Measurements from ENCODE around the gene RSRC1.
A peak's percentile ranks its signal among the peaks of the same experiment; 100 is the strongest.

Gene RSRC1

DNA sequence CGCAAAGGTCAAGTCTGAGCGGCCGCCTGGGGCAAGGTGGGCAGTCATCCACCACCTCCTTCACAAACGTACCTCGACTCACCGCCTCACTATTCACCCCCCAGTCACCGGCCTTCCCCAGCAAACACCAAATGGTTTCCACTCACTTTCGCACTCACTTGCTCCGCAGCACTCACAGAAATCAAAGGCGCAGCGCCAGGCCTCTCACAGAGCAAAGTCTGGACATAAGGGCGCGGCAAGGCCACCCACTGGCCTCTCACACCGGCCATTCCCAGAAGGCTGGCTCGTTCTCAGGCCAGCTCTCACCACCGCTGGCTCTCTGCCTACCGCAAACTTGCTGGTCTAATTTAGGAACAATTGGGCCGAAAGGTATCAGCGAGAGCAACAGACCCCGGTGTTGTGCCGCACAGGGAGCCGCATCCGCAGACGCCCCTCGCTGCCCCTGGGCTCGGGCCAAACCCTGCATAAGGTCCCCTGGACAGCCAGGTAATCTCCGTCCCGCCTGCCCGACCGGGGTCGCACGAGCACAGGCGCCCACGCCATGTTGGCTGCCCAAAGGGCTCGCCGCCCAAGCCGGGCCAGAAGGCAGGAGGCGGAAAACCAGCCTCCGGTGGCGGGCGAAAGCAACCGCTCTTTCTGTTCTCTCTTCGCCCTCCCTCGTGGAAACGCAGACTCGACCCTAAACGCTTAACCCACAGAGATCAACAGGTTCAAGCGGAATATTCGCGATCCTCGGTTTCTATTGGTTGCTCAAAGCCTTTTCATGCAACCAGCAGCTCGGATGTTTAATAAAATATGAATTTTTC lies 6.6 kb upstream of the RSRC1 start:
- Histone ChIP-seq H3K4me1 (ENCODE audit: control insufficient read depth, low read depth, low read length) (peaks cover 2% of the 10 kb centered on the region), H3K79me2 (ENCODE audit: control insufficient read depth, insufficient read depth, low read length) (no peaks in the 10 kb centered on the region), H3K27ac (ENCODE audit: low read depth, low read length) (no peak overlapping the region), H3K27me3 (ENCODE audit: insufficient read depth, low read length, poor library complexity) (peaks cover 48% of the 10 kb centered on the region), H2BK15ac (replicated peaks; ENCODE audit: low read depth) (no peak overlapping the region), H3K9ac (ENCODE audit: low read length) (peak overlapping the region; percentile 45), H3K4me3 (ENCODE audit: low read length) (peak overlapping the region; percentile 40), H3K36me3 (ENCODE audit: control insufficient read depth, insufficient read depth, low read length) (no peaks in the 10 kb centered on the region), H3K4me2 (ENCODE audit: low read length) (peak overlapping the region; percentile 69), H2BK120ac (ENCODE audit: low read depth, low read length) (no peak overlapping the region), H3K56ac (ENCODE audit: low read length) (peak overlapping the region; percentile 76), H3K23ac (ENCODE audit: low read length) (no peak overlapping the region), H2AK5ac (ENCODE audit: low read length) (no peak overlapping the region), H4K5ac (ENCODE audit: low read length) (no peak overlapping the region), H2BK5ac (ENCODE audit: low read length) (no peak overlapping the region), H4K8ac (ENCODE audit: low read depth, low read length) (no peak overlapping the region), H3K4ac (ENCODE audit: low read depth, low read length) (no peak overlapping the region), H3K18ac (ENCODE audit: low read length) (no peak overlapping the region), H3K79me1 (ENCODE audit: low read length) (no peaks in the 10 kb centered on the region)
- peak; percentile 44 for DNase-seq
- WGBS (ENCODE audit: extremely low coverage, insufficient coverage, low lambda C conversion rate) = no CpG with 5 or more reads among the region's 52 CpGs

DNA sequence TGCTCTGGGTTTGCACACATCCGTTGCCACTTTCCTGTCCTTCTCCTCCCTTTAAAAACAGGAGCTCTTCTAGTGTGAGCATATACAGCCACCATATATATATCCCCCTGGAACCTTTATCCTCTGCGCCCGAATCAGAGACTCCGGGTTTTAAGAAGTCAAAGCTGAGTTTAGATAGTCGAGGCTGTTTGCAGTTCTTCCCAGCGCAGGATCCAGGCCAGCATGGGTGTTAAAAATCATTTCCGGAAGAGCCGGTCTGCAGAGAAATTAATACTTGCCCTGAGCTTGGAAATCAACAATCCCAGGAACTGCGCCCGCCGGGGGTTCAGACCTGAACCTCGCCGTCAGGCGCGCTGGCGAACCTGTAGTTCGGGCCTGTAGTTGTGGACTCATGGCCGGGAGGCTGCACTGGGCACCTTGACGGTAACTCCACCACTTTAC lies 6.0 kb upstream of the RSRC1 start:
- Histone ChIP-seq H3K4me3 (ENCODE audit: low read length) (no peak overlapping the region), H3K9ac (ENCODE audit: low read length) (peak overlapping the region; percentile 45)
- DNase-seq = peak; percentile 57

DNA sequence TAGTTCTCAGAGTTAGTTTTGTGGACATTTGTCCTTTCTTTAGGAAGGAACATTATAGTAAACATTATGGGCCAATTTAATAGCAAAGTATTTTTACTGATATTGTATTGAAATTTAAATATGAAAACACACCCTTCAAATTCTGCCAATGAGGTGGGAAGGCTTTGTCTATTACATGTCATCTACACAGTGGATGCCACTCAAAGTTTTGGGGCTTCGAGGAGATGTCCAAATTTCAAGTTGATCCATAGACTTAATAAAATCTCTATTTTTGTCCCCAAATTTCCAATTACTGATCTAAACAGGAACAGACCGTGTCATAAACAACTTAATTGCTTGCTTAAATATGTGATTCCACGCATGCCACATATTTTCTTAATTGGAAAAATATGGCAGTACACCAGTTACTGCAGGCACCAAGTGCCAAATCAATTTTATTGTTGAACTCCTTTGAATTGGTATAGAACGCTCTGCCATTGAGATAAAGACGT lies 5.4 kb upstream of the RSRC1 start:
- H3K4me3 ChIP-seq (ENCODE audit: low read length) = no peak overlapping the region
- H3K18ac ChIP-seq (ENCODE audit: low read length) = no peak overlapping the region
- no peak overlapping the region for H2BK15ac ChIP-seq (replicated peaks; ENCODE audit: low read depth)
- peaks cover 2% of the 10 kb centered on the region for H3K4me1 ChIP-seq (ENCODE audit: control insufficient read depth, low read depth, low read length)
- H3K27ac ChIP-seq (ENCODE audit: low read depth, low read length) = no peak overlapping the region
- no peak overlapping the region for H3K4me2 ChIP-seq (ENCODE audit: low read length)
- no peak overlapping the region for H2AK5ac ChIP-seq (ENCODE audit: low read length)
- H3K56ac ChIP-seq (ENCODE audit: low read length) = no peak overlapping the region
- no peak overlapping the region for H4K8ac ChIP-seq (ENCODE audit: low read depth, low read length)
- no peaks in the 10 kb centered on the region for H3K79me1 ChIP-seq (ENCODE audit: low read length)
- no peak for DNase-seq
- no peak overlapping the region for H2BK120ac ChIP-seq (ENCODE audit: low read depth, low read length)
- H3K23ac ChIP-seq (ENCODE audit: low read length) = no peak overlapping the region
- H3K36me3 ChIP-seq (ENCODE audit: control insufficient read depth, insufficient read depth, low read length) = no peaks in the 10 kb centered on the region
- no peak overlapping the region for H4K5ac ChIP-seq (ENCODE audit: low read length)
- no peak overlapping the region for H3K9ac ChIP-seq (ENCODE audit: low read length)
- no peak overlapping the region for H2BK5ac ChIP-seq (ENCODE audit: low read length)
- peaks cover 41% of the 10 kb centered on the region for H3K27me3 ChIP-seq (ENCODE audit: insufficient read depth, low read length, poor library complexity)
- WGBS (ENCODE audit: extremely low coverage, insufficient coverage, low lambda C conversion rate) = no CpG with 5 or more reads among the region's 5 CpGs
- no peak overlapping the region for H3K4ac ChIP-seq (ENCODE audit: low read depth, low read length)
- no peaks in the 10 kb centered on the region for H3K79me2 ChIP-seq (ENCODE audit: control insufficient read depth, insufficient read depth, low read length)

More for the DNA sequence above, 6.0 kb upstream of the RSRC1 start:
- Histone ChIP-seq H3K79me1 (ENCODE audit: low read length) (no peaks in the 10 kb centered on the region), H3K18ac (ENCODE audit: low read length) (no peak overlapping the region), H2BK15ac (replicated peaks; ENCODE audit: low read depth) (no peak overlapping the region), H2AK5ac (ENCODE audit: low read length) (no peak overlapping the region), H2BK120ac (ENCODE audit: low read depth, low read length) (no peak overlapping the region), H3K27ac (ENCODE audit: low read depth, low read length) (no peak overlapping the region), H3K4me1 (ENCODE audit: control insufficient read depth, low read depth, low read length) (peaks cover 2% of the 10 kb centered on the region), H3K4ac (ENCODE audit: low read depth, low read length) (no peak overlapping the region), H3K56ac (ENCODE audit: low read length) (peak overlapping the region; percentile 76), H3K4me2 (ENCODE audit: low read length) (peak overlapping the region; percentile 69), H3K27me3 (ENCODE audit: insufficient read depth, low read length, poor library complexity) (peaks cover 45% of the 10 kb centered on the region), H3K36me3 (ENCODE audit: control insufficient read depth, insufficient read depth, low read length) (no peaks in the 10 kb centered on the region), H3K79me2 (ENCODE audit: control insufficient read depth, insufficient read depth, low read length) (no peaks in the 10 kb centered on the region), H3K23ac (ENCODE audit: low read length) (no peak overlapping the region), H4K8ac (ENCODE audit: low read depth, low read length) (no peak overlapping the region), H2BK5ac (ENCODE audit: low read length) (no peak overlapping the region), H4K5ac (ENCODE audit: low read length) (no peak overlapping the region)
- WGBS (ENCODE audit: extremely low coverage, insufficient coverage, low lambda C conversion rate) = no CpG with 5 or more reads among the region's 19 CpGs

DNA sequence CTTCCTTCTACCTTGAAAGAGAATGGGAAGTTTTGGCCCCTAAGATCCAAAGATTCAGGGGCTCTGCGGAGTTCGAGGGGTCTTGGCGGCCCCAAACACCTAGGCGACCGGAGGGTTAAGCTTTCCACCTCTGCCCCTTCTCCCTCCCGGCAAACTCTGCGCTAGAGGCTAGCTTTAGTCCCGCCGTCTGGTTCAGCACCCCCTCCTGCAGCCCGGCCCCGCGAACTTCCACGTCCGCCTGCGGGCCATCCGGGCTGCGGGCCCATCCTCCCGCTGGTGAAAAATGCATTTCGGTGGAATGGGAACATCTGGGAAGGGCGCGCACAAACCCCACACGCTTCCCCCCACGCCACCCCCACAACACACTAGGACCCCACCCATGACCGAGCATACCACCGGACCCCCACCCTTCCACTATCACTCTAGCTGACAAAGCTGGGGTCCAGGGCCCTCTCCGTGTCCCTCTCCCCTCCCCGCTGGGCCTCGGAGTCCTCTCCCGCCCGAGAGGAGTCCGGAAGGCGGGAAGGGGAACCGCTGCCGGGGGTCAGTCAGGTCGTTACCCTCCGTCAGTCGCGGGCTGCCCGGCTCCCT lies 4.7 kb upstream of the RSRC1 start:
- Histone ChIP-seq H3K36me3 (ENCODE audit: control insufficient read depth, insufficient read depth, low read length) (no peaks in the 10 kb centered on the region), H2BK5ac (ENCODE audit: low read length) (no peak overlapping the region), H2BK15ac (replicated peaks; ENCODE audit: low read depth) (no peak overlapping the region), H3K4me3 (ENCODE audit: low read length) (peak overlapping the region; percentile 35), H3K18ac (ENCODE audit: low read length) (peak overlapping the region; percentile 8), H3K79me2 (ENCODE audit: control insufficient read depth, insufficient read depth, low read length) (no peaks in the 10 kb centered on the region), H3K23ac (ENCODE audit: low read length) (no peak overlapping the region), H4K5ac (ENCODE audit: low read length) (no peak overlapping the region), H3K4ac (ENCODE audit: low read depth, low read length) (no peak overlapping the region), H3K56ac (ENCODE audit: low read length) (peak overlapping the region; percentile 82), H3K4me1 (ENCODE audit: control insufficient read depth, low read depth, low read length) (peaks cover 2% of the 10 kb centered on the region), H2BK120ac (ENCODE audit: low read depth, low read length) (no peak overlapping the region), H4K8ac (ENCODE audit: low read depth, low read length) (no peak overlapping the region), H3K27me3 (ENCODE audit: insufficient read depth, low read length, poor library complexity) (peaks cover 37% of the 10 kb centered on the region), H3K79me1 (ENCODE audit: low read length) (no peaks in the 10 kb centered on the region), H3K4me2 (ENCODE audit: low read length) (peak overlapping the region; percentile 78), H3K27ac (ENCODE audit: low read depth, low read length) (no peak overlapping the region), H3K9ac (ENCODE audit: low read length) (peak overlapping the region; percentile 67), H2AK5ac (ENCODE audit: low read length) (no peak overlapping the region)
- DNase-seq = peak; percentile 37
- no CpG with 5 or more reads among the region's 39 CpGs for WGBS (ENCODE audit: extremely low coverage, insufficient coverage, low lambda C conversion rate)

DNA sequence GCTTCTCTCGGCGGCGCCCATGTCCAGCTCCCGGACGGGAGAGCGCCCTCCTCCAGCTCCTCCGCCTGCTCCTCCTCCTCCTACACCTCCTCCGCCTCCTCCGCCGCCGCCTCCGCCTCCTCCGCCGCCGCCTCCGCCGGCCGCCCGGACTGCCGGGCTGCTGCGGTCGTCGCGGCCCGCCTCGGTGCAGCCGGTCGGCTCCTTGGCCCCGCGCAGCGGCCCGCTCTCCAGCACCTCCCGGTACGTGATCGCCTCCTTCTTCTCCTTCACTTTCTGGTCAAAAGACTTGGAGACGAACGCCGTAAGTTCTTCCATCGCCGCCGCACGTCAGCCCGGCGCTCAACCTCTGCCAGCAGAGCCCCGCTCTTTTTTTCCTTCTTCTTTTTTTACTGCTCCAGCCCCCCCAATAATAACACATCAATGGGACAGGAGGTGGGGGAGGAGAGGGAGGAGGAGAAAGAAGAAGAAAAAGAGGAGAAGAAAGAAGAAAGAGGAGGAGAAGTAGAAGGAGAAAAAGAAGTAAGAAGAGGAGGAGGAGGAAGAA lies 4.1 kb upstream of the RSRC1 start:
- peaks cover 34% of the 10 kb centered on the region for H3K27me3 ChIP-seq (ENCODE audit: insufficient read depth, low read length, poor library complexity)
- H3K79me2 ChIP-seq (ENCODE audit: control insufficient read depth, insufficient read depth, low read length) = no peaks in the 10 kb centered on the region
- no peak overlapping the region for H3K23ac ChIP-seq (ENCODE audit: low read length)
- H2BK5ac ChIP-seq (ENCODE audit: low read length) = no peak overlapping the region
- DNase-seq = peak; percentile 70
- H3K79me1 ChIP-seq (ENCODE audit: low read length) = no peaks in the 10 kb centered on the region
- peak overlapping the region; percentile 47 for H3K4me3 ChIP-seq (ENCODE audit: low read length)
- no CpG with 5 or more reads among the region's 45 CpGs for WGBS (ENCODE audit: extremely low coverage, insufficient coverage, low lambda C conversion rate)
- peak overlapping the region; percentile 82 for H3K56ac ChIP-seq (ENCODE audit: low read length)
- no peak overlapping the region for H2BK15ac ChIP-seq (replicated peaks; ENCODE audit: low read depth)
- no peaks in the 10 kb centered on the region for H3K36me3 ChIP-seq (ENCODE audit: control insufficient read depth, insufficient read depth, low read length)
- H3K4me1 ChIP-seq (ENCODE audit: control insufficient read depth, low read depth, low read length) = peaks cover 2% of the 10 kb centered on the region
- H2BK120ac ChIP-seq (ENCODE audit: low read depth, low read length) = no peak overlapping the region
- H3K4ac ChIP-seq (ENCODE audit: low read depth, low read length) = no peak overlapping the region
- H4K5ac ChIP-seq (ENCODE audit: low read length) = no peak overlapping the region
- peak overlapping the region; percentile 35 for H3K18ac ChIP-seq (ENCODE audit: low read length)
- no peak overlapping the region for H4K8ac ChIP-seq (ENCODE audit: low read depth, low read length)
- H3K27ac ChIP-seq (ENCODE audit: low read depth, low read length) = no peak overlapping the region
- H3K9ac ChIP-seq (ENCODE audit: low read length) = peak overlapping the region; percentile 67
- no peak overlapping the region for H2AK5ac ChIP-seq (ENCODE audit: low read length)
- H3K4me2 ChIP-seq (ENCODE audit: low read length) = peak overlapping the region; percentile 84

All from mesendoderm (in vitro differentiated cells).